Dedifferentiated amniotic fluid mesenchymal stem cell (primary cell): ENCODE measurements around the gene PPM1H.

Experiments
- DNase-seq: peaks from one replicate; pipeline ENCODE4 v3.0.0-alpha.2; 2016; ENCODE audit errors: extremely low spot score

Gene PPM1H

GRCh38 chr12:62713723-62714122 is 221.2 kb downstream of the PPM1H start:
- DNase-seq = no peak

- DNase-seq = no peak
Observed at GRCh38 chr12:62712681-62713573, 222.0 kb downstream of the PPM1H start.

GRCh38 chr12:62711631-62712241 is 223.2 kb downstream of the PPM1H start:
- no peak for DNase-seq

GRCh38 chr12:62709311-62709710 is 225.6 kb downstream of the PPM1H start:
- no peak for DNase-seq

- no peak for DNase-seq
Observed at GRCh38 chr12:62707939-62708338, 227.0 kb downstream of the PPM1H start.

GRCh38 chr12:62705846-62706245 is 229.1 kb downstream of the PPM1H start:
- DNase-seq = no peak

- no peak for DNase-seq
Observed at GRCh38 chr12:62703011-62703380, 232.0 kb downstream of the PPM1H start.

- no peak for DNase-seq
Observed at GRCh38 chr12:62701492-62701891, 233.5 kb downstream of the PPM1H start.

- no peak for DNase-seq
Observed at GRCh38 chr12:62700091-62700880, 234.7 kb downstream of the PPM1H start.

- DNase-seq = peak; percentile 70
Observed at GRCh38 chr12:62698701-62699101, 236.2 kb downstream of the PPM1H start.

GRCh38 chr12:62697893-62698292 is 237.1 kb downstream of the PPM1H start:
- no peak for DNase-seq

GRCh38 chr12:62695696-62696095 is 239.3 kb downstream of the PPM1H start:
- no peak for DNase-seq

GRCh38 chr12:62694632-62695031 is 240.3 kb downstream of the PPM1H start:
- no peak for DNase-seq

GRCh38 chr12:62694116-62694515 is 240.8 kb downstream of the PPM1H start:
- DNase-seq = no peak

- no peak for DNase-seq
Observed at GRCh38 chr12:62693376-62694050, 241.4 kb downstream of the PPM1H start.

GRCh38 chr12:62692884-62693283 is 242.1 kb downstream of the PPM1H start:
- DNase-seq = no peak

GRCh38 chr12:62691309-62691708 is 243.6 kb downstream of the PPM1H start:
- DNase-seq = no peak

- DNase-seq = no peak
Observed at GRCh38 chr12:62689042-62689839, 245.7 kb downstream of the PPM1H start.

GRCh38 chr12:62686938-62687337 is 248.0 kb downstream of the PPM1H start:
- no peak for DNase-seq

GRCh38 chr12:62684570-62685295 is 250.2 kb downstream of the PPM1H start:
- no peak for DNase-seq
